HT-29 (cell line): ENCODE data around the gene TMEM54. TPM values are rescaled to one million over a fixed set of nuclear protein-coding genes. Genes with fewer than 3 reads are reported as not detected.
A peak's percentile ranks its signal among the peaks of the same experiment; 100 is the strongest.

Experiments used
- DNase-seq: peaks from one replicate; pipeline ENCODE4 v3.0.0-alpha.2; 2015; ENCODE audit warnings: low spot score
- total RNA-seq: library from RNA; depleted of rRNA; stranded (reverse); fragments of >200 nt; shearing (Covaris generic); gene quantifications from 2 replicates; pipeline ENCODE4 v1.2.3, GENCODE V29; 2014

The TMEM54 gene
- total RNA-seq, 1 experiment from 2014 or later = 818 TPM

DNA sequence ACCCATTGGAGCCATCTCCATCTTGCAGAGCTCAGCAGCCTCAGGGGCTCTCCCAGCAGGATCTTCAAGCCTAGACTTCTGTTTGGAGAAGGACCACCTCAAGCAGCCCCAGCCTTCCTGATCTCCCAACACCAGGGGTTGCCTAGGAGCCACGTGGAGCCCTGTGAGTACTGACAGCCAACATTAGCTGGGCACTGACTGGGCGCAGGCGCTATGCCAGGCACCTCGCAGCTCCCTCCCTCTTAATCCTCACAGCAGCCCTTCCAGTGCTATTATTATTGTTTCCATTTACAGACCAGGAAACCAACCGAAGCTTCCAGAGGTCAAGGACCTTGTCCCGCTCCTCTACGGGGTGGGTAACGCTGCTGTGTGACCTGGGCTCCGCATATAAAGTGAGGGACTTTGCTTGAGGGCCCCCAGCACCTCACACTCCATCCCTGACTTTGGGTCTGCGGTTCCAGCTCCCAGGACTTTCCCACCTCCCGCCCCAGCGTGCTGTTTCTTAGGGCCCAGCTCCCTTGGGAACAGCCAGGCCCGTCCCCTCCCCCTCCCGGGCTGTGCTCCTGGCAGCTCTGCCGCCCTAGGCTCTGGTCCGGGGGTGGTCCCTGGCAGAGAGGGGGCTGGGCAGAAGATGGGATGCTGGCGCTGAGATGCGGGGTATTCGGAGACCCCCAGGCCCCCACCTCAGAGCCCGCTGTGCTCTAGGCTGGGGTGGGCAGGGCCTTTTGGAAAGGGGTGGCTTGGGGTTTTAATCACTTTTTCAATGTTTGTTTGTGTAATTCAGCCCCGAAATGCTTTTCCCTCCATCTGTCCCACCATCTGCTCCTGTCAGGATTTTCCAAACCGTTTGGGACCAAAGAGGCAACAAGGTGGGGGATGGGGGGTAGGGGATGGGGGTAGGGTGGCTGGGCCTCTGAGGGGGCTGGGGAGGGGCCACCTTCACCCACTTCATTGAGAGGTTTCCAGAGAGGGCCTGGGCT, 19.0 kb downstream of the TMEM54 start:
- no peak for DNase-seq

DNA sequence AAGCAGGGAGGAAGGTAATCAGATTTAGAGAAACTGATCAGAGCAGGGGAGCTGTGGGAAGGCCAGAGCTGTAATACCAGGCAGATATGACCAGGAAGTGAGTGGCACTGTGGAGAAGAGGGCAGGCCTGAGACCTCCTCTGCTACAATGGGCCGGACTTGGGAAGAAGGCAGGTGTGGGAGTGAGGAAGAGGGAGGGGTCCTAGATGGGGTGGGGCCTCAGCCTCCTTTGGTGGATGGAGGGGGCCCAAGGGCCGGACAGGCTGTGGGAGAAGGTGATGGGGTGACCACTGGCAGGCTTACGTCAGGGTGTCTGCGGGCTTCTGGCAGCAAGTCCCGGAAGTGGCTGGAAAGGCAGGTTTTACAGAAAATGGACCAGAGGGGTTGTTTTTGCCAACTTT, 19.9 kb downstream of the TMEM54 start:
- no peak for DNase-seq

DNA sequence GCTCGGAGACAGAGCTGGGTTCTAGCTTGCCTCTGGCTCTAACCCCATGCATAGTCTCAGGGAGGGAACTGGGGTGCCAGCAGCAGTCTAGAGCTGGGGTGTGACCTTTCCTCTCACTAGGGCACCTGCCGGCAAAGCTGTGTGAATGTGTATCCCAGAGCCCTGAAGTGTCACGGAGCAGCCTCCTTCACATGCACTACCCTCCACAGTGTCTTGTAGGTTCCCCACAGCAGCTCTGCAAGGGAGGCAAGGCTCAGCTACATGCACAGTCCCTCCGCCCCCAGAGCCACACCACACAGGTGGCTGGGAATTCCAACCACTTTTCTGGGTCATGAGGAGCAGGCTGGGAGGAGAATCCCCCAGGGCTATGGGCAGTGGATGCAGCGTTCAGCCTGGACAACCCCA, 22.6 kb downstream of the TMEM54 start:
- no peak for DNase-seq

DNA sequence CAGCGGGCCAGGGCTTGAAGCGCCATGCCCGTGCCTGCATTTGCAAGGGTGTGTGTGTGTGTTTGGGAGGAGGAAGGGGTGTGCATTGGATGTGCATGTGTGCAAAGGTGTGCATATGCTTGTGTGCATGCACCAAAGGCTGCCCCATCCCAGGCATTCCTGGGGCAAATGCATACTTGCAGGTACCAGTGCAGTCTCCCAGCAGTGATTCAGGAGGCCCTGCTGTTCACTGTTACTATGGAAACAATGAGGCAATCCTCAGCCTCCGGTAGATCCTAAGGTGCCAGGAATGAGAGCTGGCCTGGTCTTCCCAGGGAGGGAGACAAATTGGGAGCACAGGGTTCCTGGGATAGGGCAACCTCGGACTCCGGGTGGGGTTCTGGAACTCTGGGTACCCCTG, 23.0 kb downstream of the TMEM54 start:
- no peak for DNase-seq

DNA sequence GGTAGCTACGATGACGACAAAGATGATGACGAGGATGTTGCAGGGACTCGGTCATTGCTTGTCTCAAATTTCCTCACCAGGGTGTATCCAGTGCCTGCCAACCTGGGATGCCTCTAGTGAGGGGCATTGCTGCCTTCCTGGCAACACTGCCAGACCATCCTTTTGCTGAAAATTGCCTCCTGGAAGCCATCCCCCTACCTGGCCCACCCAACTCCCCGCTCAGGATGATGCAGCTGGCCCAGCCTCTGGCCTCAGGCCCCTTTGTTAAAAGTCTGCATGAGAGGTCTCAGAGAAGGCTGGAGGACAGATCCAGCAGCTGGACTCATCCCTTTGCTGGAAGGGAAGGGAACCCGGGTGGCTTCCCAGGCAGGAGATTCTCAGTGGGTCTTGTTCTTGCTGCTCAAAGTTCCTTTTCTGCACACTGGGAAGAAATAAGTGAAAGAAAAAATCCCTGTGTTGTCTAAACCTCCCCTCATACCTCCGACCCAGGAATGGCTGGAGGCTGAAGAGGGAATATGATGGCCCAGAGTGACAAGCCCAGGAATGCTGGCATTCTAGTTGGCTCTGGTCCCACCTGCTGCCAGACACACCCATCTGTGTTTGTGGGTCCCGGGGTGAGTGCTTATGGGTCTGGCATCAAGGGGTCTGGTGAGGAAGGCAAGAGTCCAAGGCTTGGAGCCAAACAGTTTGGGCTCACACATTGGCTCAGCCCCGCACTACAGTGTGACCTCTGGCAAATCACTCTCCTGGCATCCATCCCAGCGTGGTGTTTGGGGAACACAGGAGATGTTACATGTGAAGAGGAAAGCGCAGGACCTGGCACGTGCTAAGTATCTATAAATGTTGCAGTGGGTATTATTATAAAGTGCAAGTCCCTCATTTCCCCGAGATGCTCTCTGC, 23.7 kb downstream of the TMEM54 start:
- no peak for DNase-seq

DNA sequence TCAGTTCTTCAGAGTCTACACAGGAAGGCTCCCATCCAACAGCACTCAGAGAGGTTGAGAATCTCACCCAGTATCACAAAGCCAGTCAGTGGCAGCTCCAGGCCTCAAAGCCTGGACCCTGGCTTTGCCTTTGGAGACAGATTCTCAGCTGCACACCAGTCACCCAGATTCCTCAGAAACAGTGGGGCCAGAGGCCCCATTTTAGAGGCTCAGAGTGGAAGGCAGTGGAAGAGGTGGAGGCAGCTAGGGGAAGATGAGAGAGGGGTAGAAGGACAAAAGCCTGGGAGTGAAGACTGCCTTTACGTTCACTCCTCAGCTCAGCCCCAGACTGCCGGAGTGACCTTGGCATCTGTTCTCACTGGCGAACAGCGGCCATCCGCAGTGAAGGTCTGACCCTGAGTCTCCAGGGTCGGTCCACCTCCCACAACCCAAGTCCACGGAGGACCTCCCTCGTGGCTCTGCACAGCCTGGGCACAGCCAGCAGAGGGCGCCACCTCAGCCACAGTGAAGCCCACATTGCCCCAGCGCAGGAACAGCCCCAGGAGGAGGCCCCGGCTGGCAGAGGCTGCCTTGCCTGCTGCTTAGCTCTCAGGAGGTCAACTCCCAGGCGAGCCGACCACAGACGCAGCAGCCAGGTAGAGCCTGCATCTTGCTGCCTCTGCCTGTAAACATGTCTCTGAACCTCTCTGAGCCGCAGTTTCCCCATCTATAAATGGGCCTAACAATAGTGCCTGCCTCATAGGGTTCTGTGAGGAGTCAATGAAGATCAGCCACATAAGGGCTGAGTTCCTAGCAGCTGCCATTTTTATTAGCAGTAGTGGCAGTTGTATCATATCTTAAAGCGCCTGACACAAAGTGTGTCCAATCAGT, 24.6 kb downstream of the TMEM54 start:
- peak; percentile 59 for DNase-seq

DNA sequence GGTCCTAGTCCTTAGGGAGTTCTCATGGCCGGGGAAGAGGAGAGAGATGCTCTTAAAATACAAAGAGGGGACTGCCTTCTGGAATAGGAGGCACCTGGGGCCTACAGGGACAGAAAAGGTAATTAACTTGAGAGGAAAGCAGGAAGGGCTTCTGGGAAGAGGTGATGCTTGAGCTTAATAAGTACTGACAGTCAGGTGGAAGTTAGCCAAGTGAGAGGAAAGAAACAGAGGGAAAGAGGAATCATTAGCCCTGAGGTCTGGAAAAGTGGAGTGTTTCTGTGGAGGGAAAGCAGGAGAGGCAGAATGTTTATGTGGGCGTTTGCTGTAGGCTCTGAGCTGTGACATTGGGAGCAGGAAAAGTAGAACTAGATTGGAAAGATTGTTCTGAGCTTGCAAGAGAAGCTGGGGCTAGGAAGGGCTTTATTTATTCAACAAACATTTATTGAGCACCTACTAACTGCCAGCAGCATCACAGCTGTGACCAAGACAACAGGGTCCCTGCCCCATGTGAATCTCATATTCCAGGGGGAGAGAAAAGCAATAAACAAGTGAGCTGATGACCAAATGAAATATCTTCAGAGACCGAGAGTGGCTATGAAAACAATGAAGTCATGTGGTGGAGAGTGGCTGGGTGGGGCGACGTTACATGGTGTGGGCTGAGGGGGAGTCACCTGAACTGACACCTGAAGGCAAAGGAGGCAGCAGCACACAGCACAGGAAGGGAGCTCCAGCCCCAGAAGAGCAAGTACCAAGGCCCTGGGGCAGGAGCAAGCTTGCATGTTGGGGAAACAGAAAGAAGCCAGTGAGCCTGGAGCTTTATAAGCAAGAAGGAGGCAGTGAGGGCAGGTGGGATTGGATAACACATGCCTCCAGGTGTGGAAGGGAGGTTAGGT, 26.1 kb downstream of the TMEM54 start:
- DNase-seq = no peak

DNA sequence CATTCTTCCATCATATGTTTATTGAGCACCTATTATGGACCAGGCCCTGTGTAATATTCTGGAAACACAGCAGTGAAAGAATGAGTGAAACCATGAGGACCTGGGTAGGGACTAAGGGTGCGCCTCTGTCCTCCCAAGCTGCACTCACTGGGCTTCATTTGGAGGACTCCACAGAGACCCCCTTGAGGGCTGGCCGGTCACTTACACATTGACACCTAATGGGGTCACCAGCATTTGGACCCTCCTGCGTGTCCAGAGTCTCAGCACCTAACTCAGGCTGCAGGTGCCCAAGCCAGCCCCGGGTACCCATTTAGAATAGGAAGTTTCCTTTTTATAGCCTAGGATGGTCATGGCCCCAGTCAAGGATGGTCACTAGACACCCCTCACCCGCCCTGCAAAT, 27.7 kb downstream of the TMEM54 start:
- no peak for DNase-seq

DNA sequence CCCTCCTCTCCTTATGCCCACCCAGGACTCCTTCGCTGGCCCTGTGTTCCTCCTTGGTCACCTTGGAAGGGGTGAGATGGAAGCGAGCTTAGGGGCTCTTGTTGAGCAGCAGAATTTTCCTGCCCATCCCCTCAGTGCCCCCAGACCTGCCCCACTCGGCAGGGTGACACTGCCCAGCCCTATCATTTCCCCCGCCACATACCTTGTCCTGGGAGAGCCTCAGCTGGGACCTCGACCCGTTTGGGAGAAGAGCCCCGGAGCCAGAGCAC, 29.1 kb downstream of the TMEM54 start:
- no peak for DNase-seq

DNA sequence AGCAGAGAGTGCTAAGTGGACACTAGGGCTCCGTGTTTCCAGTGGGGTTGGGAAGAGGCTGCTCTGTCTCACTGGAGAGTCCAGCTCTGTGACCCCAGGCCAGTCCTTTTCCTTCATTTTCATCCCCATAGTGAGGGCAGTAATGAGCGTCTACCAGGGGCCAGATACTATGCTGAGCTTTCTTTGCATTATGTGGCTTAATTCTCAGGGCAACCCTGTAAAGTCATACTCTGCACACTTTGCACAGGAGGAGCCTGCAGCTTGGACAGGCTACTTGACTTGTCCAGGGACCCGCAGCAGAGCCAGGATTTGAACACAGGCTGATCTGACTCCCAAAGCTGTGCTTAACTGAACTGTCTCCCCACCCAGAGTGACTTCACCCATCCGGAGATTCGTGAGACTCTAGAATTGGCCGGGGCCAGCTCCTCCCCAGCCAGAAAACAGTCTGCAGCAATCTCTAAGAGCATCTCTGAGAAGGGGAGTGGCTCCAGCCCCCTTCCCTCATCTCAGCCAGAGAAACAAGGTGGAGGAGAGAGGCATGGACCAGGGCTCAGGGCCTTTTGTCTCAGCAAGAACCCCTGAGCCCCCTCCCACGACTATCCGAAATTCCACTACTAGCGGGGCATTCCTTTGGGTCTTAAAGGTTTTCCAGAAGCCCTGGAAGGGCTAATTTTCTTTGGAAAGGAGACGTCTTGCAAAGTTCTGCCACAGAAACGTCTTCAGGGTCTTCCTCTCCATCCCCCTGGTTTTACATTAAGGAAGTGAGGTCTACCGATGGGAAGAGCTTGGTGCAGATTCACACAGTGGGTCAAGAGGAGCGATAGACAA, 29.6 kb downstream of the TMEM54 start:
- DNase-seq = no peak

DNA sequence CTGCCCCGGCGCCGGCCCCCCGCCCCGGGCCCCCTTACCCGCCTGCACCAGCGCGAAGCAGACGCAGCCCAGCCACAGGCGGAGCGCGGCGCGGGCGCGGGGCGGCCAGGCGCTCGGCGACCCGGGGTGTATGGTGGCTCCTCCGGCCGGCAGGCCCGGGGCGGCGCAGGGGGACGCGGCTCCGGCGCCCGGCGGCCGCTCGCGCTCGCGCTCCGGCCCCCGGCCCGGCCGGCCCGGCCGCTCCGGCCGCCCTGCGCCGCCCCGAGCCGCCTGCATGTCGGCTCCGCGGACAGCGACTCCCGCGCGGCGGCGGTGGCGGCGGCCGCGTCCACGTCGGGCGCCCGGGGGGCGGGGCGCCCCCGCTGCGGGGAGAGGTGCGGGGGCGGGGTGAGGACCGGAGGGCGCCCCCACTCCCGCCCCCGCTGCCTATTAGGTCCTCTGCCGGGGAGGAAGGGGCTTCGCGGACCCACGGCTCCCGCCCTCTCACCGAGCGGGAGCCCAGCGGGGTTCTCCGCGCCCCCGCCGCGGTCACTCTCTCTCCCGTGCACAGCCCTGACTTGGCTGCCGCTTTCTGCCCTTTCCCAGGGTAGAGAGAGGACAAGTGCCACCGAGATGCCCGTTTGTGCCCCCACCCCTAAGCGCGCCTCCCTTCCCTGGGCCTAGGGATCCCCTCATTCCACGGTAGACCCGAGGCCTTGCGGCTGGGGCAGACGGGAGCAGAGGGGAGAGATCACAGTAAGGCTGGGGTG, 30.4 kb downstream of the TMEM54 start, which contains the start of gene FNDC5:
Gene FNDC5, minus strand, starts transcription at position 298 of the 749 bp plus-strand sequence.
- no peak for DNase-seq

DNA sequence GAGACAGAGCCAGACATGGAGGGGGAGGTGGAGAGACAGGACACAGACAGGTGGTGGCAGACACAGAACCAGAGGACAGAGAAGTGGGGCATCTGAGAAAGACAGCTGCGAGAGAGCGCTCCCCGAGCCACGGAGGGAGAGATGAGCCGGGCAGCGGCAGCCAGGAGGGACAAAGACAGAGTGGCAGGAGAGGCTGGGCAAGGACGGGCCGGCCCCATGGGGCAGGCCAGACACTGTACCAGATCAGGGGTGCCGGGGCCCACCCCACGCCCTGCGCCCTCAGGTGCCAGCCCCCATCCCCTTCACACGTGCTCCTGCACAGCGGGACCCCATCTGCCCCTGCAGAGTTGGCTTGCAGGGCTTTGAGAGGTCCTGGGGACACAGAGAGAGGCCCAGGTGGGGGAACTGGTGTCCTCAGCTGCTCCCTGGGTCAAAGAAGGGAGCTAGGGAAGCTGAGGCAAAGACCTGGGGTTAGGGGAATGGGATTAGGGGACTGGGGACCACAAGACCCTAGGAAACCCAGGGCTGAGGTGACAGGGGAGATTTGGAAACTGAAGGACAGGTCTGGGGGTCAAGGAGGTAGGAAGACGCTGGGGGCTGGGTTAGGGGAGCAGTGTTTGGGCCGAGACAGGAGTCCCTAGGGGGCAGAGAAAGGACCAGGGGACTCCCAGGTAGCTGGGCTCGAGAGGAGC, 31.1 kb downstream of the TMEM54 start:
- DNase-seq = no peak

DNA sequence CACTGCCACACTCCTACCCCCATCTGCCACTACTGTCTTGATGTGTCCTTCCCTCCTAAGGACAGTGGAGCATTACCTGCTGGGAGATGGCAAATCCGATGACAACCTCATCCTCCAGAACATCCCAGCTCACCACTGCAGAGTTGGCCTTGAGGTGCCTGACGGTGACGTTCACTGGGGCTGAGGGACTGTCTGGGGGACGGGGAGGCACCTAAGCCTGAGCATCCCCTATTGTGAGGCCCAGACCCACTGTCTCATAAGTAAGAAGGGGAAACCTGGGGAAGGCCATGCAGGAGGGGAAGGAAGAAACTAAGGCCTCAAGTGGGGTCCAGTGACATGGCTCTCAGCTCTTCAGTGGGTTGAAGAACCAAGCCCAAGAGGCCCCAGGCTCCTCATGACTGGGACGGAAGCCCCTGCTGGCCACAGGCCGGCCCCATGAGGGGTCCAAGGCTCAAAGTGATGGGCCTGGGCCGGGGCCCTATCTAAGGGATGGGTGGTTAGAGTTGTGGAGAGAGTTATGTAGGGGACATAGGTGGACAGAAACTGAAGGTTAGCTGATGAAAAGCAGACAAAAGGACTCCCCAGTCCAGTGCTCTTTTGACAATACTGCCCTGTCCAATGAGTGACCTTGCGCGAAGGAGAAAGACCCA, 32.3 kb downstream of the TMEM54 start:
- no peak for DNase-seq

DNA sequence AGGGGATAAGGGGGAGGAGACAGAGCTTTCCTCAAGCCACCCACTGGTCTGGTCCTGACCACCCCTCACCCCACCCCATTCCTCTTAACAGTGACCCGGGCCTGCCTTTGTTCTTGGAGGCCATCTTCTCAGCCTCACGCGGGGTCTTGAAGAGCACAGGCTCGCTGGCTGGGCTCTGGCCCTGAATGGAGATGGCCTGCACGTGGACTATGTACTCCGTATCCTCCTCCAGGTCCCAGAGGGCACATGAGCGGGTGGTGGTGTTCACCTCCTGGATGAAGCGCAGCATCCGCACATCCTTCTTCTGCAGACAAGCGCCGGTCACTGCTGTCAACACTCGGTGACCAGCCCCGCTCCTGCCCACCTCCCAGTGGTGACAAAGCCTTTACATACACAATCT, 33.1 kb downstream of the TMEM54 start:
- DNase-seq = no peak

DNA sequence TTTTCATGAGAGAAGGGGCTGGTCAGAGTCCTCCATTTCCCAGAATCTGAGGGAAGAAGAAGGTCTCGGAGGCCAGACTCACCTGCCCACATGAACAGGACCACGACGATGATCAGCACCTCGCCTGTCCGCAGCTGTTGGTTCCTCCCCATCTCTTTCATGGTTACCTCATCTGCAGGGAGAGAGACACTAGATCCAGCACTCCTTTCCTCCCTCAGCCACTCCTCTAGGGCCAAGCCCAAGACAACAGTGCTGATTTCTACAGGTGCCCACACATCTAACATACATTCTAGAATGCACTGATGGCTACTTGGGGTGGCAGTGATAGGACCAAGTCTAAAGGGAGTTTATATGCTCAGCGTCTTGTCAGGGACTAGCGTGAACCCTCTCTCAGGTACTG, 33.5 kb downstream of the TMEM54 start:
- DNase-seq = no peak

DNA sequence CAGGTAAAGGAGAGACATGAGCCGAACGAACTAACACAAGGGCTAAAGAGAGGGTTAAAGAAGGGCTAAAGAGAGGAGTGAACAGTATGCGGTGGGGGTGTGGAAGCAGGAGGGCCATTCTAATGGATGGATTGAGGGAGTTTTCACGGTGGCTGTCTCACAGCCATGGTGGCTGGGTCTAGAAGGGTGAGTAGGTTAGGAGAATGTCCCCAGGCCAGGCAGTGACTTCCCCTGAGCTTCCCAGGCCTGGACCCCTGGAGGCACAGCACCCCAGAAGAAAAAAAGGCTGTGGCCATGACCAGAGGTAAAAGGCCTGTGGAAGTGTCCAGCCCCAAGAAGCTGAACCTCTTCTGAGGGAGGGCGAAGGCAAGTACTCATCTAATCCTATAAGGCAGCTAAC, 34.0 kb downstream of the TMEM54 start:
- DNase-seq = no peak

DNA sequence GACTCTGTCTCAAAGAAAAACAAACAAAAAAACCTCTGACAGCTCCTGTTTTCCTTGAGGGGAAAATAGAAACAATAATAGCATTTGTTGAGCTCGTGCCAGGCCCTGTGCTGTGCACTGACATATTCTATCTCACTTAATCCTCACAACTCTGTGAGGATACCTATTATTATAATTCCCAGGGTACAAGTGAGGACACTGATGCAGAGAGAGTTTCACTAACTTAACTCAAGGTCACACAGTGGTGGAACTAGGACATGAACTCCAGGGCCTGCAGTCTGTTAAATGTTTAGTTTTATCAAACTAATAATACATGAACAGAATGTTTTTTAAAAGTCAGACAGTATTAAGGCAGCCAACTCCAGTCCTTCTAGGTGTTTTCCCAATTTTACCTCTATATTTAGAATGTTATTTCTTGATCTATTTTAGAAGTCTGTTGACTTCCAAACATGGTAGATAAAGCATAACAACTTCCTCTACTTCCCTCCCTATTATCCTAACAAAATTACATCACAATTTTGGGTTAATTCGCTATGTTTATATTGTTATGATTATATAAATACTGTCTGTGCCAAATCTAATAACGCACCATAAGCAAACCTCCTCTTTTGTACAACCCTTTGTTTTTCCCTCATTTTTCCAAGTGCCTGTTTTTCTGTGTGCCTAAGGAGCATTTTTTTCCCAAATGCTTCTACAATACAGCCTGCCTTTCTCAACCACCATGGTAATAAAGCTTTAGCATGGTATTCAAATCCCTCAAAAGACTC, 35.4 kb downstream of the TMEM54 start:
- no peak for DNase-seq
